CMK (cell line): ENCODE measurements around the gene GDA.

ENCODE experiments used
- DNase-seq: peaks from one replicate; pipeline ENCODE4 v3.0.0-alpha.2; 2010; ENCODE audit warnings: low read depth

The GDA gene

GRCh38 chr9:72149231-72149975 lies at the start of gene GDA:
Gene GDA, plus strand, starts transcription at chr9:72149440. Its CDS starts 120 bp downstream, at chr9:72149560.
- DNase-seq = no peak

DNA sequence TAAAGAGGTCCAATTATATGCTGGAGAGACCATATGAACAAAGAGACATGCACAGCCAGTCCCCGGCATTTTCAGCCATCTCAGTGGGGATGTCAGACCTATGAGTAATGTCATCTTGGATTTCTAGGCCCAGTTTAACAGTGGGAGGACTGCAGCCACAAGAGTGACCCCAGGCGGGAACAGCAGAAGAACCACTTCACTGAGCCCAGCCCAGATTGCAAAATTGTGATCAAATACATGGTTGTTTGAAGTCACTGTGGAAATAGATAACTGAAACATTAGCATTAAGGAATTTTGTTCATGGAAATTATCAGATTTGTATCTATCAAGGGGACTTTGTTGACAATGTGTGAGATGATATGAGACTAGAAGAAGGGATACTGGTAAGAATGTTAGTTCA lies 46.7 kb upstream of the GDA start:
- DNase-seq = no peak

DNA sequence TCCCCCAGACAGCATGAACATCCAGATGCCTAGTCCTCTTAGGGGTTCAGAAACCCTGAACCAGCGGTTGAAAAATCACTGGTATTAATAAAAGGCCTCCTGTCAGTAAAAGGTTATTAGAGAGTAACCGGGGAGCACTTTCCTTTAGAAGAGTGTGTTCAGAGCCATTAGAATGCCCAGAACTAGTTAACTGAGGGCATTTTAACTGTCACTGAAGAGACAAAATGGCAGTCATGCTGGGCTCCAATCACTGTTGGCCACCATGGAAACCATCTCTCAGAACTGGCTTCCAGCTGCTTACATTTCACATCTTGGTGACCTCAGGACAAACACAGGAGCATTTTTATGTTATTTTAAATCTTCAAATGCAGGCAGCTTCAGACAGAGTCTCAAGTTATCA lies 36.2 kb upstream of the GDA start:
- DNase-seq = no peak

DNA sequence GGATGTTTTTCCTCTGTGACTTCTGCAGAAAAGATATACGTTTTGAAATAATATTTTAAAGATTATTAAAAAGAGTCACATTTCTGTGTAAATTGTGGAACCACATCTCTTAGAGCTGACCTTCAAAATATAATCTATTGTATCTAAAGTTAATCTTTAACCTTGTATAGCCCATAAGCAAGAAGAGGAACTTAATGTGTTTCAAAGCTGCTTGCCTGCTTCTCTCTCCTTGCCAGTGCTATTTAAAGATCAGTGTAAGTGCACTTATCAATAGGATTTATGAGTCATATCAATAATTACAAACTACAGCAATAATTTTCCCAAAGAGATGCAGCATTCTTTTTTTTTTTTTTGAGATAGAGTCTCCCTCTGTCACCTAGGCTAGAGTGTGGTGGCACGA lies 29.4 kb upstream of the GDA start:
- DNase-seq = no peak

GRCh38 chr9:72124947-72125346 lies 24.3 kb upstream of the GDA start:
- no peak for DNase-seq

DNA sequence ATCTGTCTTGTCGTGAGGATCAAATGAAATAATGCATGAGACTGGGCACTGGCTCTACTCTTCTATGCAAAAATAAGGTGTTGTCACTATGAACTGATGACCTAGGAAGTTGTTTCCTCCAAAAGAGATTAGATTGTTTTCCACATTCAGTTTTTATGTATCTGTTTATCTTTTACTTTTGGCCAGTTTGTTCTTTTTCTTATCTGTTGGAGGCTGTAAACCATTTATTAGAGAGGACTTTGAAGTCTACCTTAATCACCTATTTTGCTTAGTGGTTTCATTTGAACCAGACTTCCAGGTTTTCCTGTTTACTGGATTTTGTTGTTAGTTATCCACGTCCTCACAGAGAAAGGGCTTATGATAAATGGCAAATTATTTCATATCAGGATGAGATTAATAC lies 21.5 kb upstream of the GDA start:
- DNase-seq = no peak

GRCh38 chr9:72128526-72128925 lies 20.7 kb upstream of the GDA start:
- no peak for DNase-seq

DNA sequence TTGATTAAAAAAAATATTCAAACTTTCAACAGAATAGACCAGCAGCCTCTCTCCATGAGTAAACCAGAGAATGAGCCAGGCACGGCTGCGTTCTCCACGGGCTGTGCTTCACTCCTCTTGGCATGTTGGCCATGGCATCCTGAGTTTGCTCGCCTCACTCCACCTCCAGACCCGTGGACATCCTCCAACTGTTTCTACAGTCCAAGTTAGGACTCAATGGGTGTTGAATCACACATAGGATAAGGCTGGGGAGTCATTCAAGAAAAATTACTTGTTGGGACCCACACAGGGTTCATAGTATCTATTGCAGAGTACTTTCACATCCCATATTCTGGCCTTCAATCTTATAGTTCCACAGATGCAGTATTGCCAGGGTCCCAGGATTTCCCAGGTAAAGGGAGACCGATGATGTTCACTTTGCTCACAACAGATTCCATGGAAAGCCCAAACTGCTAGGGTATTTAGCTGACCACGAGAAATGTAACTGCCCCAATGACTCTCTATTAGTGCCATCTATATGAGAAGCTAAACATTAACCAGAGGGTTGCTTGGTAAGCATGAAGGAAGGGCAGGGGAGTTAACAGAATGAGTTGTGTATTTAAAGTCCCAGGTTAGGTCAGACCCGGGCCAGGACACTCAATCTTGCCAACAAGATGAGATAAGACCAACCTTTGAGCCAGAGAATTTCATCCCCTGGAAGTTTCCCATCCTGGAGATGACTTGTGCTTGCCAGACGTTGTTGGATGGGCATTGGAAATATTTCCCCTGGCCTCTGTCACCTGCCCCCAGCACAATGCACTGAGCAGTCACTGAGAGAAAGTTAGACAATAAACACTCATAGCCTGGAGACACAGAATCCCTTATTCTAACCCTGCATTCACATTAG lies 19.7 kb upstream of the GDA start:
- DNase-seq = no peak

- no peak for DNase-seq
These were observed 18.9 kb upstream of the GDA start for GRCh38 chr9:72130321-72130720.

GRCh38 chr9:72131206-72131605 lies 18.0 kb upstream of the GDA start:
- no peak for DNase-seq

DNA sequence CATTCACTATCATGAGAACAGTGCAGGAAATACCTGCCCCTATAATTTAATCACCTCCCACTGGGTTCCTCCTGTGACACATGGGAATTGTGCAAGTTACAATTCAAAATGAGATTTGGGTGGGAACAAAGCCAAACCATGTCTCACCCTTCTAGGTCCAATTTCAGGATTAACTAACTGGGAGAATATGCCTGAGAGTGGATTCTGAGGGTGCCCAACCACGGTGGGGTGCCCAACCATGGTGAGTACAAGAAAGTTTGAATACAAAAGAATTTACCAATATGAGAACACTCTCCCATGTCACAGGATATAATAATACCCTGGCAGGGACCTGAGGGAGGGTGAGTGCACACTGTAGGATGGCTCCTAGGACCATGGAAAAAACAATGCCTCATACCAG lies 17.2 kb upstream of the GDA start:
- no peak for DNase-seq

GRCh38 chr9:72133365-72134035 lies 15.7 kb upstream of the GDA start:
- no peak for DNase-seq

DNA sequence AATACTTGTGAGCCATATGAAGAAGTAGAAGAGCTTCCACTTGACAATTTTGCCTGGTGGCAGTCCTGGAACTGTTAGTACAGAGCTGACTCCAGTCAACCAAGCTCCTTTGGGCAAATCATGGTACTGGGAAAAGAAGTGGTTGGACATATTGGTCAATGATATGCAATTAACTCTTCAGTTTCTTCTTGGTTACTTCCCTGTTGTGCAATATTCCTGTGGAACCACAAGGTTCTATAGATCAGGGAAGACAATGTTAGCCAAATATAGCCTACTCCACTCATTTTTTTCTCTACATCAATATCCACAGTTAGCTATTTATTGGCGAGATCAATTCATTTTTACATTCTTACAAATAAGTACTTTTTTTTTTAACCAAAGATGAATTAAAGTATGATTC lies 14.4 kb upstream of the GDA start:
- no peak for DNase-seq

DNA sequence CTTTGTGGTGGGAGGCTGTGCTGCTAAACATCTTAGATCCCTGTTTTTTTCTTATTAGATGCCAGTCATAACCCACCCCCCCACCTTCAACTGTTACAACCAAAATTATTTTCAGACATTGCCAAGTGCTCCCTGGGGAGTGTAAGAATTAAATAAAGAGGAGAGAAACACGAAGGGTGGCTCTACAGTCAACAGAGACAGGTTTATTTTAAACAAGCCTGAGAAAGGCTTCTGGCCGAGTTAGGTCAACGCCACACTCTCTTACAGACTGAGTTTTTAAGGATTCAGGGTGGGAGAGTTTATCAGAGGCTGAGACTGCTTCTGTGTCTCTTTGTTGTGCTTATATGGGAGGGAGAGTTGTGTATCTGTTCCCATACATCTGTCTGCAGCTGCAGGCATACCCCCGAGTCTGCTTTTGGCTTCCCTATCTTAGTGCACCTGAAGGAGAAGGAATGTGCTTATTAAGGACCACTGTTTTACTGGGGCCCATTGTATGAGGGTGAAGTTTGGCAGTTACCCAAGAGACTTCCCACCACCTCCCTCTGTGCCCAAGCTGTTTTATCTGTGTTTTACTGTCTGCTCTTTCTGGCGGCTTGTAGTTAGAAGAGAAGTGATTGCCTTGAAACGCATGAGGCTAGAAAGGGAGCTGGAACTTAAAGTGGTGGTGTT lies 11.4 kb upstream of the GDA start:
- DNase-seq = no peak

DNA sequence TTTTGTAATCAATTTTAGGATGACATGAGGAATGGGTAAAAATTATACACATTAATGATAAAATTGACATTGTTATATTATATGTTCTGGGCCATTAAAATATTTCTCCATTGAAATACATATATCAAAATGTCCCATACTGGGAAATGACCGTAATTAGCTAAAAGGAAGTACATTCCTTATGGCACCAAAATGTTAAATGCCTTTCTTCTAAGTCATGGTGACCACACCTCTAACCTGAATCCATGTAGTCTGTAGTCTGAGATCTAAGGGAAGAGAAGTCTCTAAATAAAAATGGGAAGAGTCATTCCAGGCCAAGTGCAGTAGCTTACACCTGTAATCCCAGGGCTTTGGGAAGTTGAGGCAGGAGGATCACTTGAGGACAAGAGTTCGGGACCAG lies 10.0 kb upstream of the GDA start:
- DNase-seq = no peak

DNA sequence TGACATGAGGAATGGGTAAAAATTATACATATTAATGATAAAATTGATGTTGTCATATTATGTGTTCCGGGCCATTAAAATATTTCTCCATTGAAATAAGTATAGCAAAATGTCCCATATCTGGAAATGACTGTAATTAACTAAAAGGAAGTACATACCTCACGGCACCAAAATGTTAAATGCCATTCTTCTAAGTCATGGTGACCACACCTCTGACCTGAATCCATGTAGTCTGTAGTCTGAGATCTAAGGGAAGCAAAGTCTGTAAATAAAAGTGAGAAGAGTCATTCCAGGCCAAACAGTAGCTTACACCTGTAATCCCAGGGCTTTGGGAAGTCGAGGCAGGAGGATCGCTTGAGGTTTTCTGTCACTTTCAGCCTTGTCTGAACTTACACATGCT lies 8.7 kb upstream of the GDA start:
- no peak for DNase-seq

DNA sequence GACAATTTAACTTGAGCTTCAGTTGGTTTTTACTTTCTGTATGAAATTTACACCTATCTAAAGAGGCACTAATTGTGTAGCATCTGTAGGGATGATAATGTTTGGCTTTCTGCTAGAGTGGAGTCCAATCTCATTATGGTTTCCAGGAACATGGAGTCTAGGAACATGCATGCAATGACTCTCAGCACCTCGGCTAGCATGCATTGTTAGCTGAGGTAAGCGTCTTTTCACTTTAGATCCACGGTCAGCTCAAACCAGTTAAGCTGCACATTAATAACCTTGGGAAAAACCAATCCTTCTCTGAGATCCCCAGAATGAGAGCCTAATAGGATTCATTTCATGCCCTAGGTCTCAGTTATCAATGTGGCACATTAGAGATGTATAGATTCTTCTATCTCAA lies 7.8 kb upstream of the GDA start:
- DNase-seq = no peak

DNA sequence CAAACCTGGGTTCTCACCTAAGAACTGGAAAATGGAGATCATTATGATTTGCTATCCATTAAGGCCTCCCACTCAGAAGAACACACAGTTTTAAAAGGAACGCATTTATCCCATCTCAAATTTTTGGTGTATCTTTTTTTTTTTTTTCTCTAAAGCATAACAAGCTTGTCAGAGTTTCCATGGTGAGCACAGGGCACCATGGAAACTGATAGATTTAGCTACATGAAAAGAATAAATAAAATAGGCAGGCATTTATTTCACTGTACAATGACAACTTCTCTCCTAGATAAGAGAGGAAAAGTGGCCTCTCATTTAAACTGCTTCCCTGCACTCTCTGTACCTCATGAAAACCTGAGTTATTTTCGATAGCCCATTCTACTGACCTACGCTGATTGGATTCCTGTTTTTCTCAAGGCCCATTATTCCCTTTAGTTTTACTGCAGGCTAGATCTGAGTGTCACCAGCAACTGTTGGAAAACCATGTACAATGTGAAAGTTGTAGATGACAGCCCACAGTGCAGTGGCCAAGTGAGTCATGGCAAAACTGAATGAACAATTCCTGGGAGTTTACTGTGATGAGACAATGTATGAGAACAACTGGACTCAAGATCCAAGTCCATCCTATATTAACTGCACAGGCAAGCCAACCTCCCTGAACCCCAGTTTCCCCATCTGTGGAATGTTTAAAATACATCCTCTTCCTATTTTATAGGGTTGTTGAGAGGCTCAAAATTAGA lies 4.3 kb upstream of the GDA start:
- no peak for DNase-seq

DNA sequence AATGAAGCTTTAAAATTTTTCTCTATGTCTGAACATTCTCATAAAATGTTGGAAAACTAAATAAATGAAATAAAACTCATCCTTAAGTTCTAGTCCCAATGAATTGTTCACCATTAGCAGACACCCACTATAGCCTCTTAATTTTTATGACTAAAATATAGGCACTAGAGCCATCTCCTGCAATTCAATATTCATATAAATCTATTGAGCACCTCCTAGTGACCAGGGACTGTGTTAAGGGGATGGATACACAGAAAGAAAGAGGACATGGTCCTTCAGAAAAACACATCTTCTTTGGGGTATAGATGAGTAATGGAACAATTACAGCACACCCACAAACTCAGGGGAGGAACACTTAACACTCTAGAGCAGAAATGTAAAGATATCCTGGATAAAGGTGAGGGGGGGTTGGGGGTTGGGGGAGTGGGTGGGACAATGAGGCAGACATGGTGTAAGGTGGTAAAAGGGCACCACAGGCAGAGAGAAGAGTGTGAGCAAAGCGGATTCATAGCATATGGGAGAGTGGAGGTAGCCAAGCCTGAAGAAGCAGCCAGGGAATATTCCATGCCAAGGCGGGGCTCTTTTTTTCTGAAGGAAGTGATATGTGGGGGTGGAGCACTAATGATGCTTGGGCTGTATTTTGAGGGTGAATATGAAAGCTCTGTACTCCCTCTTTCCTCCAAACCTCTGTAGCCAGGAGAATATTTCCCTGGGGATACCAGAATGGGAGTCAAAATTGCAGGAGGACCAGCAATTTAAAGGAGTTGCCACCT lies 3.3 kb upstream of the GDA start:
- DNase-seq = no peak

DNA sequence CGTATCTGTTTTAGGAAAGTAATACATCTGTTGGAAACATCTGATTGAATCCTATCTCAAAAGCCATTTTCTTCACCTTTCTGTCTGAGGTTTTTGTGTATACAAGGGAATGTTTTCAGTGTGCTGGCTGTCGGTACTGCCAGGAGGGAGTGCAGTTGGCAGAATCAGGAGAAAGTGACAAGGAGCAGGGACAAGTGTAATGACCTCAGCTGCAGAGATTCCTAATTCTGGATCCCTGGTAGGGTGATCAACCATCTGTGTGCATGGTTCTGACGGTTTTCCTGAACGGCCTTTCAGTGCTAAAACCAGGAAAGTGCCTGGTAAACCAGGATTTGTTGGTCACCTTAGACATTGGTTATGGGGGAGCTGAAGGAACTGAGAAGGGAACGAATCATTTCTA lies 1.6 kb upstream of the GDA start:
- DNase-seq = no peak

DNA sequence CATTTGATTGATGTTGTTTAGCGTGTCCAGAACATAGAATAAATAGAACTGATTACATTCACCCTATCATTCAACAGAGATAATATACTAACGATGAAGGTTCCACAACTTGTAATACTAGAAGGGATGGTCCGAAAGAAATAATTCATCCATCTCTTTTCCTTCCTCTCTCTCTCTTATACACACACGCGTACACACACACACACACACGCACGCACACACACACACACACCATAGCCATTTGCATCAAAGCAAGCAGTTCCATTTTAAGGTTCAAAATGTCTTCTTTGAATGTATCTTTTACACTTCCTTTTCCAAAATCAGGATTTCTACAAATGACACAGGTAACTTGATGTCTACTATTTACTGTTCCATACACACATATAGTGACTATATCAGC lies 887 bp downstream of the GDA start:
- DNase-seq = no peak
